ENCODE measurements around the gene KIFC3.

GRCh38 chr16:57725976-57726375, 76.3 kb downstream of the KIFC3 start:
- TF ChIP-seq CTCF (IDR thresholded peaks at IDR 0.05), result no peak
- TF ChIP-seq POLR2A (IDR thresholded peaks at IDR 0.05), result no peak
- TF ChIP-seq POLR2AphosphoS5 (IDR thresholded peaks at IDR 0.05), result no peak

Measured in sigmoid colon (tissue), 4 donors.